Measurements from ENCODE around the gene SBNO2.
A peak's percentile ranks its signal among the peaks of the same experiment; 100 is the strongest.

SBNO2 gene

DNA sequence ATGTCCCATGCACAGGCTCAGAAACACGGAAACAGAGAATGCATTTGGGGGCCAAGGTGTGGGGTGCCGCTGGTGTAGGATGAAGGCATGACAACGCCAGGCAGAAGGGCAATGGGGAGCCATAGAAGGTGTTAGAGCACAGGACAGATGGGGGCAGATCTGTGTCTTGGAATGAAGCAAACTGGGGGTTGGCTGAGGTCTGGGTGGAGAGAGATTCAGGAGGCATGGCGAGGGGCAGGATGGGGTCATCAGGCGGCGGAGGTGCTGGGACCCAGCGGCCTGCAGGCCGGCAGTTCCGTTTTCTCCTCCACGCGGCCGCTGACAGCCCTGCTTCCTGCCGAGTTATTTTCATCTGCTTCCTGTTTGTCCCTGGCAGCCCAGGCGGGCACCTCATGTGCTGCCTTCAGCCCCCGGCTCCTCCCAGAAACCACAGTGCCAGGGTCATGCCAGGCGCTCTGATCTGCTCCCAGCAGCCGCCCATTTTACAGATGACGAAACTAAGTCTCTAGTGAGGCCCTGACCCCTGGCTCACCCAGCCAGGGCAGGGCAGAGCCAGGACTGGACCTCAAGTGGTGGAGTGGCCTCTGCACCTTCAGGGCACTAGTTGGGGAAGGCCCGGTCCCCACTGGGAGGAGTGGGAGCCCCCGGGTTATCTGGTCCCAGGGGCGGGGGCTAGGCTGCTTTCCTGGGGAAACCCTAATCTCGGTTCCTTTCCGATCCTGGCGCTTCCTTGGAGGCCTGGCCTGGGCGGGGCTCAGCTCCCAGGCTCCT lies 104.9 kb downstream of the SBNO2 start:
- DNase-seq: peak; percentile 64 to 73

DNA sequence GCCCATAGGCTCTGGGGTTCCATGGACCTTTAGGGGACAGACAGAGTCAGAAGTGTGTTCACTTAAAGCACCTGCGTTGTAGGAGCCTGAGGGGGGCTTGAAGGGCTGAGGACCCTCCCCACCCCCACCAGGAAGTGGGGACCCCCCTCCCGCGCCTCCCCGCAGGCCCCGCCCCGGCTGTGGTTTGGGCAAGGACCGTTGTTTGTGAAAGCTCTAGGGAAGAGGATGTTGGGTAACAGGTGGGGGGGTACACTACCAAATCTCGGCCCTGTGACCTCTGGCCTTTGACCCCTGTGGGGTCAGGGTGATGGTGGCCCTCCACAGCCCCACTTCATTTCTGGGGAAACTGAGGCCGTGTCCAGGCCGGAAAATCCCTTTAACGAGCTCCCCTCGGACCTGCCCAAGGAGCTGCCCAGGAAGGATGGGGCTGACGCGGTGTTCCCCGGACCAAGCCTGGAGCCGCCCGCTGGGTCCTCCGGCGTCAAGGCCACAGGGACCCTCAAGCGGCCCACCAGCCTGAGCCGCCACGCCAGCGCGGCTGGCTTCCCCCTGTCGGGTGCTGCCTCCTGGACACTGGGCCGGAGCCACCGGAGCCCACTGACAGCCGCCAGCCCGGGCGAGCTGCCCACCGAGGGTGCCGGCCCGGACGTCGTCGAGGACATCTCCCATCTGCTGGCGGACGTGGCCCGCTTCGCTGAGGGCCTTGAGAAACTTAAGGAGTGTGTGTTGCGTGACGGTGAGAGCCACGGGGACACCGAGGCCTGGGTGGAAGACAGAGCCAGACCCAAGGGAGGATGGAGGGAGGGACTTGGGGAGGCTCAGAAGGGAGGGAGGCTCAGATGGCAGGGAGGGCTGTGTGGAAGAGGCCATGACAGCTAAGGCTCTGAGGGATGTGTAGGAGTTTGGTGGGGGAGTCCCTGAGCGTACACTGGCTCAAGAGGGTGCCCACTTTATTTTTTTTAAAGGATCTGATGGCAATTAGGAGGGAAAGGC lies 105.8 kb downstream of the SBNO2 start:
- DNase-seq: peak; percentile 66 to 73

DNA sequence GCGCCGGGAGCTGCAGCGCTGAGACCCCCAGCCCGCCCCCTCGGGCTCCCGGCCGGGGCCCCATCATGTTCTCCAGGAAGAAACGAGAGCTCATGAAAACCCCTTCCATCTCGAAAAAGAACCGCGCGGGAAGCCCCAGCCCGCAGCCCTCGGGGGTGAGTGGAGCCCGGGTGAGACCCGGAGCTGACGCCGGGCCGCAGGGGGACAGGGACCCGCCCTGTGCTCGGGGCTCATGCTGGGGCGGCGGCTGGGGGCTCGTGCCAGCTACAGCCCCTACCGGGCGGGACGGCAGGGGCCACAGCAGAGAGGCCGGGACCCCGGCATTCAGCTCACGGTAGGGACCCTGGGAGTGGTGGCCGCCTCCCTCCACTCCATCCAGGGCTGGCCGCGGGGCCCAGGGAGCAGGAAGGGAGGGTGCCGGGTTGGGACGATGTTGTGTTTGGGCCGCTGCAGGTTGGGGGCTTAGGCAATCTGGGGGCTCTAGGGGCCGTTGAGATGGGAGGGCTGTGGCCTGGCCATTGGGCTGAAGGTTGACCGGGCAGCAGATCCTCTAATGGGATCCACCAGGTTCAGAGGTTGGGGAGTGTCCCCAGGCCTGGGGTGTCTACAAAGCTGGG lies 106.6 kb downstream of the SBNO2 start:
- no peak for DNase-seq

DNA sequence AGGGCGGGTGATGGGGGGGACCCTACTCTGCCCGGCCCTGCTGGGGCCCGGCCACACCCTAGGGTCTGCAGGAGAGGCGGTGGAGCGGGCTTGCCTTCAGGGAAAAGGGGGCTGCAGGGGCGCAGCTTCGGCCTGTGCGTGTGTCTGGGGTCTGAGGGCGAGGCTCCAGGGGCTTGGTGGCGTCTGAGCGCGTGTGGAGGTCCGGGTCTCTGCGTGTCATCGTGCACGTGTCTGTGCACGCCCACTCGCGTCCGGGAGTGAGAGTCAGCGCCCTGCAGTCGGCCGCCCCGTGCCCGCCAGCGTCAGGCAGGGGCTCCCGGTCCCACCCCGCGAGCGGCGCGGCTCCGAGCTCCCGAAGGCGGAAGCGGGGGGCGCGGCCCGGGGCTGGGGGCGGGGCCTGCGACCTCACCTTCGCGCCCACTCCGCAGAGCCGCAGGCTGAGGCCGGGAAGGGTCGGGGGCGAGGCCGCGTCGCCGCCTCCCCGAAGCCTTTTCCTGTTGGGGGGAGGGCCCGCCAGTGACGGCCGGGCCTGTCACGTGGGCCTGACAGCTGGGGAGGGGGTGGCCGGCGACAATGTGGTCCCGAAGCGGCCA lies 107.2 kb downstream of the SBNO2 start, which contains the start of gene ARHGAP45:
Gene ARHGAP45 (plus strand): TSS at position 420 of the 593 bp plus-strand sequence. CDS start 239 bp downstream, outside the sequence.
- peak; percentile 82 to 84 for DNase-seq

DNA sequence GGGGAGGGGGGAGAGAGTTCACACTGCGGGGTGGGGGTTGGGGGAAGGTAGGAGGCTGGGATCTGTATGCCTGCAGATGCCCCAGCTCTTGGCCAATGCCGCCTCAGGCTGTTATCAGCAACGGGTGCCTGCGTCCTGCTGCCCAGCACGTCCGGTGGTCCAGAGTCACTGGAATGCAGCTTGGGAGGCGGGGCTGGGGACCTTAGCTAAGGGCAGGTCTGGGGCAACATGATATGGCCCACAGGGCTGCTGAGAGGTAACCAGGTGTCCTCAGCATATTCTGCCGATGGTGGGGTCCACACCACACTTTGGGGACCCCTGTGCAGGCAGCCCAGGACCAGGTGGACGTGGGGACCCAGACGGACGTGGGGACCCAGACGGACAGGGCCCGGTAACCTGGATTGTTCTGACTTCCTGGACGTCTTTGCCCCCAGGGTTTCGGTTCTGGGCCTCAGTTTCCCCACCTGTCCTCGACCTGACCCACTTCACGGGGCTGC lies 107.8 kb downstream of the SBNO2 start:
- no peak for DNase-seq

DNA sequence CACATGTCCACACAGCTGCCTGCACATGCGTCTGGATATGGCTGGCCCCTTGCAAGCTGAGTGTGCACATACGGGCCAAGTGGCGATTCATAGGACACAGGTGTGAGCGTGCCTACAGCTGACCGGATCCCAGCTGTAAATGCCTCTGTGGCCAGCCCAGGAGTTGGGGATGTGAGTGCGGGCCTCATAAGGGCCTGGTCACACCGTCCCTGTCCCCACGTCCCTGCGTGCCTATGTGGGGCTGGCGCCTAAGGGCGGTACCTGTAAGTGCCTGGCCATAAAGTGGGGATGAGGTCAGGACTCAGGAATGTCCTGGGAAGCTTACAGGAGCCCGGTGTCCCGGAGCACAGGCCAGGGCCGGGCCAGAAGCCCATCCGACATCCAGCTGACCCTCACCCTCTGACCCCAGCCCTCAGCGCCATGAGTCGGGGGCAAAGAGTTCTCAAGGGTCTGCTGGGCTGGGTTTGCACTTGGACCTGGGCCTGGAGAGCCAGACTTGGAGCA lies 108.4 kb downstream of the SBNO2 start:
- no peak for DNase-seq

DNA sequence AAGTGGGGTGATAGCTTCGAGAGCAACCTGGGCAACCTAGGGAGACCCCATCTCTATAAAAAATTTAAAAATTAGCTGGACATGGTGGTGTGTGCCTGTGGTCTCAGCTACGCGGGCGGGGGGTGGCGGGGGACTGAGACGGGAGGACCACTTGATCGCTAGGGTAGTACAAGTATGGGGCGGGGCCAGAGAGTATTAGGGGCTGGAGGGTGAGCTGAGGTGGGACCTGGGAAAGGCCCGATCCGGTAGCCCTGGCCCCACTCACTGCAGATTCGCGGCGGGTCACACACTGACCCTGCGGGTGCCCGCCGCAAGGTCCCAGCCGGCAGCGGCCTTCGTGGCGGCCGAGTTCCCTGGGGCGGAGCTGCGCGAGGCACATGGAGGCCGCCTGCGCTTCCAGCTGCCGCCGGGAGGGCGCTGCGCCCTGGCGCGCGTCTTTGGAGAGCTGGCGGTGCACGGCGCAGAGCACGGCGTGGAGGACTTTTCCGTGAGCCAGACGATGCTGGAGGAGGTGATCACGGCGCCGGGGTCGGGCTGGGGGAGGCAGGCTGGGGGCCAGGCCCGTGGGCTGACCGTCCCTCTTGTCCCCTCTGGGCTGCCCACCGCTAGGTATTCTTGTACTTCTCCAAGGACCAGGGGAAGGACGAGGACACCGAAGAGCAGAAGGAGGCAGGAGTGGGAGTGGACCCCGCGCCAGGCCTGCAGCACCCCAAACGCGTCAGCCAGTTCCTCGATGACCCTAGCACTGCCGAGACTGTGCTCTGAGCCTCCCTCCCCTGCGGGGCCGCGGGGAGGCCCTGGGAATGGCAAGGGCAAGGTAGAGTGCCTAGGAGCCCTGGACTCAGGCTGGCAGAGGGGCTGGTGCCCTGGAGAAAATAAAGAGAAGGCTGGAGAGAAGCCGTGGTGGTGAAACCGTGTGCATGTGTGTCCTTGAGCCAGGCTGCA lies 109.1 kb downstream of the SBNO2 start:
- peak; percentile 73 to 77 for DNase-seq

DNA sequence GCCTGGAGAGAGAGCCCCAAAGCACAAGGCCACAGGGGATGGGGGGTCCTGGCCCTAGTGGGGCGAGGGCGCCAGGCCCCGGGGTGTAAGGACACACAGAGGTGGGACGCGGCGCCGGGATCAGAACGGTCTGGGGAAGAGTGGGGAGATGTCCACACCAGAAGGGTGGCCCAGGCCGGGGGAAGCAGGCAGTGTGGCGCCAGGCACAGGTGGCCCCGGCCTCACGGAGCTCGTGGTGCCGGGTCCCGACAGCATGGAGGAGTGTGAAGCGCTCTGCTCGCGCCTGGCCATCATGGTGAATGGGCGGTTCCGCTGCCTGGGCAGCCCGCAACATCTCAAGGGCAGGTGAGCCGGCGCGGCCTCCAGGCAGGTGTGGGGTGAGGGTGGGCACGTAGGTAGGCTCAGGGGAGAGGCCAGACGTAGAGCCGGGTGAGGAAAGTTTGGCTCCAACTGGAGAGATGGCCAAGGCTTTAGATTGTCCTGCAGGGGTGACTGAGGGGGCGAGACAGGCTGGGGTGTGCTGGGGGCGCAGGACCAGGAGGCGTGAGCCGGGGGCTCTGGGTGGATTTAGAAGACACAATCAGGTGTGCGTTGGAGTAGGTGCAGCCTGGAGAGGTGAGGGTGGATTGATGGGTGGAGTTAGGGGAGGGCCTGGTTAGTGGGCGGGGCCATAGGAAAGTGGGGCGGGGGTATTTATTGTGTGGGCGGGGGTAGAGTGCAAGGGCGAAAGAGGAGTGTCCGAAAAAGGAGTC lies 110.0 kb downstream of the SBNO2 start:
- no peak for DNase-seq

DNA sequence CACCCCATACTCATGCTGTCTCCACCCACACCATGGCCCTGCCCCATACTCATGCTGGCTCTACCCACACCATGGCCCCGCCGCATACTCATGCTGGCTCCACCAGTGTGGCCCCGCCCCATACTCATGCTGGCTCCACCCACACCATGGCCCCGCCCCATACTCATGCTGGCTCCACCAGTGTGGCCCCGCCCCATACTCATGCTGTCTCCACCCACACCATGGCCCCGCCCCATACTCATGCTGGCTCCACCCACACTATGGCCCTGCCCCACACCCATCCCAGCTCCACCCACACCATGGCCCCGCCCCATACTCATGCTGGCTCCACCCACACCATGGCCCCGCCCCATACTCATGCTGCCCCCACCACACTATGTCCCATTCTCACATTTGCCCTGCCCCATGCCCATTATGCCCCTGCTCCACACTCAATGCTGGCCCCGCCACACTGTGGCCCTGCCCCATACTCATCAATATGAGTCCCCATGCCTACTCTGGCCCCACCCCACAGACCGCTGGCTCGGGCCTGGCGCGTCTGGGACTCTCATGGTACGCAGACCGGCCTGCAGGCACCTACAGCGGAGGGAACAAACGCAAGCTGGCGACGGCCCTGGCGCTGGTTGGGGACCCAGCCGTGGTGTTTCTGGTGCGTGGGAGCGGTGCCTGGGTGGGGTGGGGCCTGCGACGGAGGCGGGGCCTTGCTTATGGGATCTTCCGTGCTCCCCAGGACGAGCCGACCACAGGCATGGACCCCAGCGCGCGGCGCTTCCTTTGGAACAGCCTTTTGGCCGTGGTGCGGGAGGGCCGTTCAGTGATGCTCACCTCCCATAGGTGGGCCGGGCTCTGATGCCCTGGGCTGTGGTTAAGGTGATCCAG lies 110.8 kb downstream of the SBNO2 start:
- peak; percentile 66 to 74 for DNase-seq

DNA sequence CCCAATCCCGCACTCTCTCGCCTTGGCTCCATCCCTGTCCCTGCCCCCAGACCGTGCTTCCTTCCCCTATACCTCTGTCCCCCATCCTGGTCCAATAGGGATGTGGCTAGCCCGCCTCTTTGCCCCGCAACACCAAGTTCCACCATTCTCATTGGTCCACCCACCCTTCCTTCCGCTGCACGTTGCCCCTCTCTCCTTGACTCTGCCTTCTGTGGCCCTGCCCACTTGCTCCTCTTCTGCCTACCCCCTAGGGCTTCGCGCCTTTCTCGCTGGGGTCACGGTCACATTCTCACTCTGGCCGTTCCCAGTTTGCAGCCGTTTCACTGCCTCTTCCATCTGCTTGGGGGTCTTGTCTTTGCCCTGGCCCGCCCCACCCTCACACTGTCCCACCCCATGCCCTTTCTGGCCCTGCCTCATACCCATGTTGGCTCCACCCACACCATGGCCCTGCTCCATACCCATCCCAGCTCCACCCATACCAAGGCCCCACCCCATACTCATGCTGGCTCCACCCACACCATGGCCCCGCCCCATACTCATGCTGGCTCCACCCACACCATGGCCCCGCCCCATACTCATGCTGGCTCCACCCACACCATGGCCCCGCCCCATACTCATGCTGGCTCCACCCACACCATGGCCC lies 111.6 kb downstream of the SBNO2 start:
- DNase-seq: peak; percentile 59 to 61

DNA sequence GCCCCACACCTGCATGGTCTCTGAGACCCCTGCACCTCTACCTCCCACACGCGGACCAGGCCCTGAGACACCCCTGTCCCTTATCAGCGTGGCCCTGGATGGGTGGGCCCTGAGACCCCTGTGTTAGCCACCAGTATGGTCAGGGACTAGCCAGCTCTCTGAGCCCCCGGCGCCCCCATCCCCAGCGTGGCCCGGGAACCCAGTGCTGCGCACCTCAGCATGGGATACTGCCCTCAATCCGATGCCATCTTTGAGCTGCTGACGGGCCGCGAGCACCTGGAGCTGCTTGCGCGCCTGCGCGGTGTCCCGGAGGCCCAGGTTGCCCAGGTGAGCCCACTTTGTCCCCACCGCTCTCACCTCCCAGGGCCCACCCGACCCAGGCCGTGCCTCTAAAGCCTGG lies 112.1 kb downstream of the SBNO2 start:
- DNase-seq: no peak

DNA sequence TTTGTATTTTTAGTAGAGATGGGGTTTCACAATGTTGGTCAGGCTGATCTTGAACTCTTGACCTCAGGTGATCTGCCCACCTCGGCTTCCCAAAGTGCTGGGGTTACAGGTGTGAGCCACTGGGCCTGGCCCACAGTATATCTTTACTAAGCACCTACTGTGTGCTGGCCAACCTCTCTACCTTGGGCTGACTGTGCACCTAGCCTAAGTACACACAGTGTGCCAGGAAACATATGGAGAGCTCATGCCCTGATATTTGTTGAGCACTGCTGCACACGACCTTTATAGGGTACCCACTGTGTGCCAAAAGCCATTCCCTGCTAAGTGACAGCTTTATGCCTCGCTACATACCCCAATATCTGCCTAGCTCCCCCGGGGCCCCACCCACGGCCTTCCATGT lies 113.4 kb downstream of the SBNO2 start:
- DNase-seq: no peak

DNA sequence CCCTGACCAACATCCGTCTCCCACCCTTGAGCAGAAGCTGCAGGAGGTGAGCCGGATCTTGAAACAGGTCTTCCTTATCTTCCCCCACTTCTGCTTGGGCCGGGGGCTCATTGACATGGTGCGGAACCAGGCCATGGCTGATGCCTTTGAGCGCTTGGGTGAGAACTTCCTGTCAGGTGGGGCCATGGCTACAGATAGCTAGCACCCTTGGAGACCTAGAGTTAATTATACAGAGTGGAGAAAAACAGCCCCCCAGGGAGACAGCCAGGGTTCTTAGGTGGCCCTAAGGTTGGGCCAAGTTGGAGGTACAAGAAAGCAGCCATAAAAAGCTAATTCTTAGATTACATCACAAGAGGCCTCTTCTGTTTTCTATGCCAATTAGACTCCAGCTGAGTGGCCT lies 116.0 kb downstream of the SBNO2 start:
- DNase-seq: no peak

All from activated CD4-positive, alpha-beta T cell treated with anti-CD3 and anti-CD28 coated beads, Interleukin-2, amount 50 U/mL, for 48 hours (primary cell).